IPS-20b (cell line): ENCODE data around the gene SPATA12.

Experiments
- H3K27ac ChIP-seq: one replicate; pipeline ENCODE4 v1.5.1; 2013; ENCODE audit warnings: low read length
- H3K27me3 ChIP-seq: 2 replicates; pipeline ENCODE4 v1.6.1; 2013; ENCODE audit warnings: mild to moderate bottlenecking, low read length, inconsistent platforms; ENCODE audit not compliant: insufficient read depth
- H3K36me3 ChIP-seq: 2 replicates; pipeline ENCODE4 v1.6.1; 2013; ENCODE audit warnings: low read depth, mild to moderate bottlenecking, inconsistent platforms, low read length, moderate library complexity; ENCODE audit not compliant: insufficient read depth
- H3K4me1 ChIP-seq: 2 replicates; pipeline ENCODE4 v1.6.1; 2013; ENCODE audit warnings: mild to moderate bottlenecking, control low read depth, inconsistent platforms, low read length, moderate library complexity; ENCODE audit not compliant: insufficient read depth
- H3K4me3 ChIP-seq: 2 replicates; pipeline ENCODE4 v1.5.1; 2013; ENCODE audit warnings: mild to moderate bottlenecking, low read length, inconsistent platforms
- H3K9ac ChIP-seq: 2 replicates; pipeline ENCODE4 v1.6.1; 2013; ENCODE audit warnings: low read depth, mild to moderate bottlenecking, inconsistent platforms, low read length, moderate library complexity
- H3K9me3 ChIP-seq: 2 replicates; pipeline ENCODE4 v1.6.1; 2013; ENCODE audit warnings: mild to moderate bottlenecking, low read depth, low read length, inconsistent platforms; ENCODE audit not compliant: insufficient read depth

Gene SPATA12

DNA sequence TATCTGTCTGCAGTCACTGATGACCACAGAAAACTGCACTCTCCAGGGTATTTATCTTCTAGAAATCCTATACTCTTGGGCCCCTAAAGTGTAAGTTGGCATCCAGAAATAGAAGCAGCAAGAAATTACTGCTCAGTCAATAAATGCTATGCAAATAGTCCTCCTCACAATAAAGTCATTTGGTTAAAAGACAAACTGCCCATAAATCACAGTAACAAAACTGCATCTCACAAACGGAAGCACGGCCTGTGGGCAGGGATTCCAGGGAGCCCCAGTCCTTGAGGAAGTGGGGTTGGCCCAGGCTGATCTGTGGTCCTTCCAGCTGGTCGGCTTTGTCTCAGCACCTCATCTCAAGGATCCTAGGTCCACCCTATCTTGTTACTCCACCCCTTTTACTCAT lies 29.7 kb upstream of the SPATA12 start:
- H3K36me3 ChIP-seq: no peaks in the 10 kb centered on the region
- H3K27me3 ChIP-seq: no peaks in the 10 kb centered on the region
- no peak overlapping the region for H3K4me3 ChIP-seq
- H3K27ac ChIP-seq: no peak overlapping the region
- no peaks in the 10 kb centered on the region for H3K4me1 ChIP-seq
- no peak overlapping the region for H3K9ac ChIP-seq
- H3K9me3 ChIP-seq: no peaks in the 10 kb centered on the region

GRCh38 chr3:57031631-57032541 lies 28.6 kb upstream of the SPATA12 start:
- Histone ChIP-seq H3K27ac (no peak overlapping the region), H3K27me3 (no peaks in the 10 kb centered on the region), H3K36me3 (no peaks in the 10 kb centered on the region), H3K4me1 (no peaks in the 10 kb centered on the region), H3K9me3 (no peaks in the 10 kb centered on the region), H3K4me3 (no peak overlapping the region), H3K9ac (no peak overlapping the region)

DNA sequence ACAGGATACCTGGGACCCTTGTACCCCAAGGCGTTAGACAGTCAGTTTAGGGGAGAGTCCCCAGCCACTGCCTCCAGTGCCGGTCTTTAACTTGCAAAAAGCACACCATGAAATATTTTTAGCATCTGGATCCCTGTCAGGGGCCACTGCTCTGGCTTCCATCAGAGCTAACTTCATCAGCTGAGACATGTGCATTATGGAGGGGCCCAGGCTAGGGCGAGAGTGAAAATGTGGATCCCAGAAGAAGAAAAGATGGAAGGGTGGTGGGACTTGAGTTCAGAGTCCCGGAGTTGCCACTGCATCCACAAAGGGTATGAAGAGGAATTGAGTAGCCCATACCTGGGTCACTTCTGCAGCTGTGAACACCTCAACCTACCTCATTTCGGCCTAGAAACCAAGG lies 23.5 kb upstream of the SPATA12 start:
- H3K27ac ChIP-seq: no peak overlapping the region
- no peaks in the 10 kb centered on the region for H3K4me1 ChIP-seq
- H3K9me3 ChIP-seq: no peaks in the 10 kb centered on the region
- no peak overlapping the region for H3K9ac ChIP-seq
- H3K4me3 ChIP-seq: no peak overlapping the region
- H3K27me3 ChIP-seq: no peaks in the 10 kb centered on the region
- H3K36me3 ChIP-seq: no peaks in the 10 kb centered on the region

DNA sequence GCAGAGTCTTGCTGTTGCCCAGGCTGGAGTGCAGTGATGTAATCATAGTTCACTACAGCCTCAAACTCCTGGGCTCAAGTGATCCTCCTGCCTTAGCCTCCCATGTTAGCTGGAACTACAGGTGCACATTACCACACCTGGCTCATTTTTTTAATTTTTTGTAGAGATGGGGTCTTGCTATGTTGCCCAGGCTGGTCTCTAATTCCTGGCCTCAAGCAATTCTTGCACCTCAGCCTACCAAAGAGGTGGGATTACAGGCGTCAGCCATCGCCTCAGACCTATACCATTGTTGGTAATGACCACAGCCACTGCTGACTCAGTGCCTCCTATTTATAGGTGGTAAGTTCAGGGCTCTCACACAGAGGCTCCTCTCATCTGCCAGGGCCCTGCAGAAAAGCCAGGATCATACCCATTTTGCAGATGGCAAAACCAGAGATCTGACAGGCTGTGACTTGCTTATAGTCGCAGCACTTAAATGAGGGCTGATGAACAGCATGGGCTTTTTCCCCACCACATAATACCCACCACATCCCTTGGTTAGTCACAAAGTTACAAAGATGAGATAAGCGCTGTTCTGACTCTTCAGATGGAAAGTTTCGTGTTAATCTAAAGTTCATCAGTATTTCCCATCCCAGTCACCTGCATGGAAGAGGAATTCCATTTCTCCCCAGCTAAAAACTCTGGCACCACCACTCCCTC lies 21.8 kb upstream of the SPATA12 start:
- H3K4me1 ChIP-seq: no peaks in the 10 kb centered on the region
- H3K27me3 ChIP-seq: no peaks in the 10 kb centered on the region
- H3K9me3 ChIP-seq: no peaks in the 10 kb centered on the region
- H3K27ac ChIP-seq: no peak overlapping the region
- no peak overlapping the region for H3K4me3 ChIP-seq
- H3K36me3 ChIP-seq: no peaks in the 10 kb centered on the region
- H3K9ac ChIP-seq: no peak overlapping the region

GRCh38 chr3:57041674-57042073 lies 18.8 kb upstream of the SPATA12 start:
- no peak overlapping the region for H3K9ac ChIP-seq
- H3K27me3 ChIP-seq: no peaks in the 10 kb centered on the region
- H3K27ac ChIP-seq: no peak overlapping the region
- no peak overlapping the region for H3K4me3 ChIP-seq
- H3K4me1 ChIP-seq: peaks cover 5% of the 10 kb centered on the region; the same call in 1 of the 2 replicates
- H3K36me3 ChIP-seq: no peaks in the 10 kb centered on the region
- H3K9me3 ChIP-seq: no peaks in the 10 kb centered on the region

- Histone ChIP-seq H3K27ac (no peak overlapping the region), H3K36me3 (no peaks in the 10 kb centered on the region), H3K27me3 (no peaks in the 10 kb centered on the region), H3K4me3 (no peak overlapping the region), H3K4me1 (peaks cover 5% of the 10 kb centered on the region; the same call in 1 of the 2 replicates), H3K9ac (no peak overlapping the region), H3K9me3 (no peaks in the 10 kb centered on the region)
These were observed 16.9 kb upstream of the SPATA12 start for GRCh38 chr3:57043518-57043917.

- Histone ChIP-seq H3K27me3 (no peaks in the 10 kb centered on the region), H3K36me3 (no peaks in the 10 kb centered on the region), H3K9me3 (no peaks in the 10 kb centered on the region), H3K4me1 (peaks cover 5% of the 10 kb centered on the region; the same call in 1 of the 2 replicates), H3K4me3 (no peak overlapping the region), H3K27ac (no peak overlapping the region), H3K9ac (no peak overlapping the region)
These were observed 14.2 kb upstream of the SPATA12 start for GRCh38 chr3:57046101-57046765.

GRCh38 chr3:57048052-57048671 lies 12.3 kb upstream of the SPATA12 start:
- no peak overlapping the region for H3K9ac ChIP-seq
- H3K27me3 ChIP-seq: no peaks in the 10 kb centered on the region
- no peaks in the 10 kb centered on the region for H3K9me3 ChIP-seq
- no peak overlapping the region for H3K4me3 ChIP-seq
- H3K36me3 ChIP-seq: no peaks in the 10 kb centered on the region
- H3K27ac ChIP-seq: no peak overlapping the region
- H3K4me1 ChIP-seq: peaks cover 5% of the 10 kb centered on the region; the same call in 1 of the 2 replicates

- Histone ChIP-seq H3K9ac (no peak overlapping the region), H3K27me3 (no peaks in the 10 kb centered on the region), H3K27ac (no peak overlapping the region), H3K4me3 (no peak overlapping the region), H3K36me3 (no peaks in the 10 kb centered on the region), H3K9me3 (no peaks in the 10 kb centered on the region), H3K4me1 (peaks cover 5% of the 10 kb centered on the region; the same call in 1 of the 2 replicates)
These were observed 11.7 kb upstream of the SPATA12 start for GRCh38 chr3:57048728-57049127.

GRCh38 chr3:57052662-57053061 lies 7.8 kb upstream of the SPATA12 start:
- H3K4me3 ChIP-seq: no peak overlapping the region
- no peak overlapping the region for H3K27ac ChIP-seq
- H3K27me3 ChIP-seq: no peaks in the 10 kb centered on the region
- H3K9ac ChIP-seq: no peak overlapping the region
- H3K4me1 ChIP-seq: no peaks in the 10 kb centered on the region
- no peaks in the 10 kb centered on the region for H3K36me3 ChIP-seq
- H3K9me3 ChIP-seq: no peaks in the 10 kb centered on the region

DNA sequence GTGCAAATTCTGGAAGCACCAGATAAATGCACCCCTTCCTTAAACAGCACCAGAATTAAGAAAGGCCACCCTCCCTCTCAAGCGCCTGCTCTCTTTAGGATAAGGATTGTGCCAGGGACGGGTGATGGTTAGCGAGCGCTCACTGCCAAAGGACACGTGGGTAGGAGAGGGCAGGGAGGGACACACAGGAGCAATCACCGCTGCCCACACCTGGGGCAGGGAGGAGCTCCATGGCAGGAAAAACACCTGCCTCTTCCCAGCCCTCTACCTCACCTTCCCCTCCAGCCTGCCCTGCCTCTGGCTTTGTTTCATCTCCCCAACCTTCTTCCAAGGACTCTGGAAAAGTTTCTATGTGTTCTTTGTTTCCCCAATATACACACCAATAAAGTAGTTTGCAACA lies 7.3 kb upstream of the SPATA12 start:
- Histone ChIP-seq H3K9ac (no peak overlapping the region), H3K36me3 (no peaks in the 10 kb centered on the region), H3K27me3 (no peaks in the 10 kb centered on the region), H3K27ac (no peak overlapping the region), H3K9me3 (no peaks in the 10 kb centered on the region), H3K4me1 (no peaks in the 10 kb centered on the region), H3K4me3 (no peak overlapping the region)
